Astrocyte (in vitro differentiated cells and primary cell): ENCODE results near the gene SUPT20HL1.

ENCODE experiments used
- CTCF ChIP-seq: IDR thresholded peaks from 2 replicates; pipeline ENCODE4 v1.5.1; 2011; ENCODE audit warnings: low read depth, mild to moderate bottlenecking, inconsistent platforms, low read length, moderate library complexity; ENCODE audit not compliant: insufficient read depth
- EZH2 ChIP-seq: IDR thresholded peaks from 2 replicates; pipeline ENCODE4 v1.6.1; 2012; ENCODE audit warnings: mild to moderate bottlenecking, low read length, inconsistent platforms; ENCODE audit not compliant: insufficient read depth

DNA sequence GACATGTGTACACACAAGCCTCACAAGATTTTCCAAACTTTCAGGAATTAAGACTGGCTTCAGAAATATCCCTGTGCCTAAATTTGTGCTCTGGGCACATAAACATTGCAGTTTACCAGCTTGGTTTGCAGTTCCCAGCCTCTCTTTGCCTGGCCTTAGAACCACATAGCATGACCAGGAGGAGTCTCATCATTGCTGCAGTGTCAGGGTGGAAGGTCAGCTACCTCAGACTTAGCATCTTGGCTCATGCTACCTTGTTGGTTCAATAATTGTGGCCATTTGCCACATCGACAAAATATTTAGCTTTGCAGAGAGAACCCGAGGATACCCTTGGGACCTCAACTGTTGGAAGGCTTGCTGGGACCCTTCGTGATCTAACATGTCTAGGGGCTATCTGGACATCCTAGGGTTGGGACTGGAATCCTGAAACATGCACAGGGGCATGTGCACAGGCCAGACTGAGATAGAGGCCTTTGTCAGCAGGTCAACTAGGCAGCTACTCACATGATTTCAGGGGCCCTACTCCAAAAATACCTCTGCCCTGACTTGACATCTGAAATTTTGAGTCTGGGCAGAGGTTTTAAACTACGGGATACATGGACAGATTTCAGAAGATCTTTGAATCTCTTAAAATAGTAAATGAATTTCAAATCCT lies 38.6 kb upstream of the SUPT20HL1 start:
- TF ChIP-seq CTCF (no peak), EZH2 (no peak)
